ENCODE data around the gene PARD3. TPM values are rescaled to one million over a fixed set of nuclear protein-coding genes. Genes with fewer than 3 reads are reported as not detected.

Gene PARD3
- total RNA-seq, 2 donors from 2014 or later, result 31.6 to 41.6 TPM

DNA sequence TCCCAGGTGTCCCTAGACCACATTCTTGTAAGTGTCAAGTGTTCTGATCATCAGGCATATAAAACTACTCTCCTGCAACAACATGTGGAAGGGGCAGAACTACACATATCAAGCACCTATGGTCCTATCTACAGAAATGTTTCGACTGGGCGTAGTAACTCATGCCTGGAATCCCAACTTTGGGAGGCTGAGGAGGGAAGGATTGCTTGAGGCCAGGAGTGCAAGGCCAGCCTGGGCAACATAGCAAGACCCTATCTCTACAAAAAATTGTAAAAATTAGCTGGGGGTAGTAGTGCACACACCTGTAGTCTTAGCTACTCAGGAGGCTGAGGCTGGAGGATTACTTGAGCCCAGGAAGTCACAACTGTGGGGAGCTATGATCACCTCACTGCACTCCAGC lies 244.2 kb downstream of the PARD3 start:
- TF ChIP-seq, protein P1, sequence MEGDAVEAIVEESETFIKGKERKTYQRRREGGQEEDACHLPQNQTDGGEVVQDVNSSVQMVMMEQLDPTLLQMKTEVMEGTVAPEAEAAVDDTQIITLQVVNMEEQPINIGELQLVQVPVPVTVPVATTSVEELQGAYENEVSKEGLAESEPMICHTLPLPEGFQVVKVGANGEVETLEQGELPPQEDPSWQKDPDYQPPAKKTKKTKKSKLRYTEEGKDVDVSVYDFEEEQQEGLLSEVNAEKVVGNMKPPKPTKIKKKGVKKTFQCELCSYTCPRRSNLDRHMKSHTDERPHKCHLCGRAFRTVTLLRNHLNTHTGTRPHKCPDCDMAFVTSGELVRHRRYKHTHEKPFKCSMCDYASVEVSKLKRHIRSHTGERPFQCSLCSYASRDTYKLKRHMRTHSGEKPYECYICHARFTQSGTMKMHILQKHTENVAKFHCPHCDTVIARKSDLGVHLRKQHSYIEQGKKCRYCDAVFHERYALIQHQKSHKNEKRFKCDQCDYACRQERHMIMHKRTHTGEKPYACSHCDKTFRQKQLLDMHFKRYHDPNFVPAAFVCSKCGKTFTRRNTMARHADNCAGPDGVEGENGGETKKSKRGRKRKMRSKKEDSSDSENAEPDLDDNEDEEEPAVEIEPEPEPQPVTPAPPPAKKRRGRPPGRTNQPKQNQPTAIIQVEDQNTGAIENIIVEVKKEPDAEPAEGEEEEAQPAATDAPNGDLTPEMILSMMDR (IDR thresholded peaks at IDR 0.05), result no peak
- no peak overlapping the region for H3K4me3 ChIP-seq
- peaks cover 0 to 24% of the 10 kb centered on the region in 2 donors for H3K4me1 ChIP-seq
- no peak overlapping the region for H3K27ac ChIP-seq
- H3K27me3 ChIP-seq, result no peaks in the 10 kb centered on the region
- no peak for DNase-seq (ENCODE audit: low spot score)
- H3K36me3 ChIP-seq, result no peaks in the 10 kb centered on the region
- no peaks in the 10 kb centered on the region for H3K9me3 ChIP-seq

DNA sequence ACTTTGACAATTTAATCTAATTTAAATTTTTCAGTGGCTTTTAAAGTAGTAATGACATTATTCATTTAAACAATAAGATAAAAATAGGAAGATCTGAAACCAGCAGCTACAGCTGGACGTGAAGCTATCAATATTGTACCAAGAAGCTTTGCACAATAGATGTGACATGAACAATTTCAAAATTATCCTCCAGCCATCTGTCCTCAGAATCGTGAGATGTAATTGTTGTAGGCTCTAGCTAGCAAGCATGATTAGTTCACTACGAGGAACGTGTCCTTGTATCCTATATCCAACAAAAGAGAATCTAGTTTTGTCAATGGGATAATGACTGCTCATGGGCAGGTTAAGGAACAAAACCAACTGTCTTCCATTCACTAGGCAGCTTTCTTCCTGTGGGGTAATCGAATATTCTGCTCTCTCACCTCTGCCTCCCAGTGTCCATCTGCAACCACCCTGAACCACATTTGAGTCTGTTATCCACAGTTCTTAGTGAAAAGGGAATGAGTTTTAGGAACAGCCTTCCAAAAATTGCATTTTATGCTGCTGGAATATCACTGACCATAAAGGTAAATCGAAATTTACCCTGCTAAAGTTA lies 247.3 kb downstream of the PARD3 start:
- Histone ChIP-seq H3K27ac (no peak overlapping the region), H3K27me3 (no peaks in the 10 kb centered on the region), H3K4me3 (no peak overlapping the region), H3K36me3 (no peaks in the 10 kb centered on the region), H3K9me3 (no peaks in the 10 kb centered on the region), H3K4me1 (peaks cover 0 to 12% of the 10 kb centered on the region in 2 donors)
- DNase-seq (ENCODE audit: low spot score), result no peak
- TF ChIP-seq, protein P1 (IDR thresholded peaks at IDR 0.05), result no peak

DNA sequence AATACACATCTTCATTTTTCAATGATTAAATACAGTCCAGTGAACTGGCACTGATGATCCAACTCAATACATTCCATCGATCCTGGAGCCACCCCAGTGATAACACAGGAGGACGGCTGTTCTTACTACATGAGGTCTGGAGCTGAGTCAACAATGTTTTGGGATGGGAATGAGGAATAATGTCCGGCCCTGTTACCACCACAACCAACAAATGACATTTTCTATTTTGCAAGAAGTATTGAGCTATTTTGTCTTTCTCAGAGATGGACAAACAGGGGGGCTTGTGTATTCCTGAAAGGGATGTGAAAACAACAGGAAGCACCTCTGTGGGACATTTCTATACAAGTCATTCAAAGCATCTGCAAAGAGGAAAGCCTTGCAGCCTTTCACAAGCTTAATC lies 249.2 kb downstream of the PARD3 start:
- peaks cover 0 to 12% of the 10 kb centered on the region in 2 donors for H3K4me1 ChIP-seq

DNA sequence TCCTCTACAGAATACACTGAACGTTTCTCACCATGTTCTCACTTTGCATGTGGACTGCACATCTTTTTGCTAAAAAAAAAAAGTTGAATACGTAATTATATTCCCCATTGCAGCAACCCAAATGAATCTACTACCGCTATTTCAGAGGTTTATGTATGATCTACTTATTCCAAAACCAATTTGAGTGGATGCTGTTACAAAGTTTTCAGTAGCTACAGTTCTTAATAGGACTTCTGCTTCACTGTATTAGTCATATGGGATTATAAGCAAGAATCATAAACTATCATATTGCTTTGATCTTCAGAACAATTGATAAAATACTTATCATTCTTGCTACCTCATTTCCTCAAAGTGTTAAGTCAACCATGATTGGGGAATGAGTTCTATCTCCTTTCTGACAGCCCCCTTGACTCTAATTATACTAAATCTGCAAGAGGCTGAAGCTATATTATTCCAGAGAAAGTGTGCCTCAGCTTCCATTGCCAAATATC lies 257.0 kb downstream of the PARD3 start:
- Histone ChIP-seq H3K4me3 (no peak overlapping the region), H3K36me3 (no peaks in the 10 kb centered on the region), H3K9me3 (no peaks in the 10 kb centered on the region), H3K27me3 (no peaks in the 10 kb centered on the region), H3K27ac (no peak overlapping the region), H3K4me1 (no peaks in the 10 kb centered on the region)
- TF ChIP-seq, protein P1 (IDR thresholded peaks at IDR 0.05), result no peak
- DNase-seq (ENCODE audit: low spot score), result no peak

More for the DNA sequence above, 249.2 kb downstream of the PARD3 start:
- Histone ChIP-seq H3K27me3 (no peaks in the 10 kb centered on the region), H3K27ac (no peak overlapping the region), H3K36me3 (no peaks in the 10 kb centered on the region), H3K9me3 (no peaks in the 10 kb centered on the region), H3K4me3 (no peak overlapping the region)
- DNase-seq (ENCODE audit: low spot score), result no peak
- TF ChIP-seq, protein P1 (IDR thresholded peaks at IDR 0.05), result no peak

DNA sequence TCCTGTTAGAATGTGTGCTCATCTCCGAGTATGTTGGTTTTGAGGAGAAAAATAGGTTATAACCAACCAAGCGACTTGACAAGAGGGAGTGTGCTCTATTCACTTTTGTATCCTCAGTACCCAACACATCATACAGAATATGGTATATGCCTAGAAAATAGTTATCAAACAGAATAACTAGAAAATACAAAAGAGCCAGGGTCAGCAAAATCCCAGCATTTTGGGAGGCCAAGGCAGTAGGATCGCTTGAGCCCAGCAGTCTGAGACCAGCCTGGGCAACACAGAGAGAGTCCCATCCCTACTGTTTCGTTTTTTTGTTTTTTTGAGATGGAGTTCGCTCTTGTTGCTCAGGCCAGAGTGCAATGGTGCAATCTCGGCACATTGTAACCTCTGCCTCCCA lies 257.9 kb downstream of the PARD3 start:
- DNase-seq (ENCODE audit: low spot score), result no peak
- no peak overlapping the region for H3K4me3 ChIP-seq
- H3K4me1 ChIP-seq, result no peaks in the 10 kb centered on the region
- no peaks in the 10 kb centered on the region for H3K27me3 ChIP-seq
- no peaks in the 10 kb centered on the region for H3K36me3 ChIP-seq
- TF ChIP-seq, protein P1 (IDR thresholded peaks at IDR 0.05), result no peak
- no peak overlapping the region for H3K27ac ChIP-seq
- no peaks in the 10 kb centered on the region for H3K9me3 ChIP-seq

DNA sequence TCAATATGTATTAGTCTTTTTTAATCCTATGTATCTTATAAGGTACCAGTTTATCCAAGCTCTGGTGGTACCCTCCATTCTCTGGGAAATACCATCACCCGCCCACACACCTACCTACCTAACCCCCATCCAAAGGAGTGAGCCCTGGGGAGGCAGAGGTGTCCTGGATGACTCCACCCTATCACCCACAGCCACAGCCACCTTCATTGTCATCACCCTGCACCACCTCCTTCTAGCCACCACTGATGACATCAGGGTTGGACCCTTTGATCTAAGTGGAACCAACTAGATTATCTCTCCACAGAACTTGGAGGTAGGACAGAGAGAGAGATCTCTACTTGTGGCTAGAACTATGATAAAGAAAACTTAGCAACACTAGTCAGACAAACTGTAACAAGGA lies 259.4 kb downstream of the PARD3 start:
- TF ChIP-seq, protein P1 (IDR thresholded peaks at IDR 0.05), result no peak
- no peak for DNase-seq (ENCODE audit: low spot score)
- Histone ChIP-seq H3K36me3 (no peaks in the 10 kb centered on the region), H3K27ac (no peak overlapping the region), H3K4me3 (no peak overlapping the region), H3K4me1 (no peaks in the 10 kb centered on the region), H3K27me3 (no peaks in the 10 kb centered on the region), H3K9me3 (no peaks in the 10 kb centered on the region)
